ENCODE measurements around the gene ETNK2. TPM values are rescaled to one million over a fixed set of nuclear protein-coding genes. Genes with fewer than 3 reads are reported as not detected.
A peak's percentile ranks its signal among the peaks of the same experiment; 100 is the strongest.

Gene ETNK2
- total RNA-seq, 1 donor from 2014 or later = 13.5 TPM

DNA sequence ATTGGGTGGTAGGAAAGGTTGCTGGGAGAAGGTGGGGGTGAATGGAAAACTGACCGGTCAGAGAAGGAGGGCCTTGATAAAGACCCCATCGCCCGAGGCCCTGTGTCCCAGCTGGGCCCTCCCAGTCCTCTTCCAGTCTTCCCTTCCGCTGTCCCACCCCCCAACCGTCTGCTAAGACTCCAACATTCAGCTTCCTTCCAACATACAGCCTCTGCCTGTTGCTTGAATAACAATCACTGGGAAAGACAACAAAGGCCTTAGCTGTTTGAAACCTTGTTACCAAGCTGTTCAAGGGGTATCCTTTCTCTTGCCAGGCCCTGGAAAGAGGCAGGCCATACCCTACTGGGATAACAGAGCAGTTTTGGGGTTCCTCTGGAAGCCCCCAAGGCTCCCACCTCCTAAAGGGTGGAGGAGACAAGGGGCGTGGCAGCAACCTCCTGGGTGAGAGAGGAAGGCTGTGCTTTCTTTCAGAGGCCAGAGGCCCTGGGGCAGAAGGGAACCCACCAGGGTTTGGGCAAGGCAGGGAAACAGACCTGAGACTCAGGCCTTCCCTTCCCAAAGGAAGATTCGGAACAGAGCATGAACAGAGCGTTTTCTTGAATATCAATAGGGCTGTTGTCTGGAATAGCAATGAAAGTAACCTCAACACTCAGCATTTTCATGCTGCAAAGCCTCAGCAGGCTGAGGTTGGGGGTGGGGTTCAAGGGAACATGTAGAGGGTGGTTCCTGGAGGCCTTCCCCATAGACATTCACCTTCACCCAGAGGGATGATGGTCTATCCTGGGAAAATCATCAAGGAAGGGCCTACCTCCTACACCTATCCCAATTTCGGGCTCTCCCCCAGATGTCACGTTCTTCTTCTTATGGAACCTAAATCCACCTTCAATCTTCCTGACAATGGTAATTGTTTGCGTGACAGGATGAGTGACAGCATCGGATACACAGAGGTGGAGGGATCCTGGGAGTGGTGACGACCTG is 4.1 kb downstream of the ETNK2 start:
- DNase-seq (ENCODE audit: low spot score) = no peak

DNA sequence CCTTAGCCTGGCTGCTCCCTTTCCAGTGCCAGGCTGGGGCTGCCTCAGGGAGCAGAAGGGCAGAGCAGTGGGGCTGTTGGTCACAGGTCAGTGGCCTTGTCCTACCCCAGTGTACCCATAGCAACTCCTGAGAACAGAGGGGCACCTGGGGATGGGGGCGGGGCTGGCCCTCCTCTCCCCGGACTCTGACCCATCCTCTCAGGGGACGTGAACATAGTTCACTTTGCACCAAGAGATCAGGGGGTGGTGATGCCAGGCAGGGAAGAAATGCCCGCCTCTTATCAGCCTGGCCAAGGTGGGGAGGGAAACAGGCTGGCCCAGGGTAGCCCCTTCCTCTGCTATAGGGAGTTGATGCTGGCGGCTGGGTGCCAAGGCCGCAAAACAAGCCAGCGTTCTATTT is 4.9 kb downstream of the ETNK2 start:
- no peak for DNase-seq (ENCODE audit: low spot score)

DNA sequence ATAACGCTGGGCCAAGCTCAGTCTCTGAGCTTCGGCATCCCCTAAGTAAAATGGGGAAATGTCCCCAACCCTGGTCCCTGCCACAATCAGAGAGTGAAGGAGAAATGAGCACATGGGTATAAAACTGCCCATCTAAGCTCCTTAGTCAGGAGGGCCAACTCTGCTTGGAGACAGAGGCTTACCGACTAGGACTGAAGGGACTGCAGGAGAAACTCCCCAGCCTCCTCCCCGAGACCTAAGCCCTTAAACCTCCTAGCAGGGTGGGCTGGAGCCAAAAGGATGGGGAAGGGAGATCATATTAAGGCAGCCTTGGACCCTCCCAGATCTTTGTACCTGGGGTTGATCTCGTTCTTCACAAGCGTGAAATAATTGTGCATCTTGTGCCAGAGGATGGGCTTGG is 5.5 kb downstream of the ETNK2 start:
- no peak for DNase-seq (ENCODE audit: low spot score)

DNA sequence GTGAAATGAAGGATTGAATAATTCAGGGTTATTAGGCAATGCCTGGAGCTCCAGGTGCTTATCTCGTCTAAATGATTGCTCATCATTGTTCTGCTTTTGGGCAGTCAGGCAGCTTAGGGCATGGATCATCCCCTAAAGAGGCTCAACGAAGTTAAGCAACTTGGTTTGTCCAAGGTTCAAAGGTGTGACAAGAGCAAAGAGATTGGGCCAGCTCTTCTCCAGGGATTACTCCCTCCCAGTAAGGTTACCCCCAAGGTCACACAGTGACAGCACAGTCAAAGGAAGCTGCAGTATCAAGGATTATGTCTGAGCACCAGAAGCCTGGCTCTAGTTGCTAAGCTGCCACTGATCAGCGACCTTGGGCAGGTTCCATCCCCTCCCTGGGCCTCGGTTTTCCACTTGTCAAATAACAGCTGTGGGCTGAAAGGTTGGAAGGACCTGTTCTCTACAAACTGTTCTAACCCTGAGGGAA is 6.8 kb downstream of the ETNK2 start:
- no peak for DNase-seq (ENCODE audit: low spot score)

DNA sequence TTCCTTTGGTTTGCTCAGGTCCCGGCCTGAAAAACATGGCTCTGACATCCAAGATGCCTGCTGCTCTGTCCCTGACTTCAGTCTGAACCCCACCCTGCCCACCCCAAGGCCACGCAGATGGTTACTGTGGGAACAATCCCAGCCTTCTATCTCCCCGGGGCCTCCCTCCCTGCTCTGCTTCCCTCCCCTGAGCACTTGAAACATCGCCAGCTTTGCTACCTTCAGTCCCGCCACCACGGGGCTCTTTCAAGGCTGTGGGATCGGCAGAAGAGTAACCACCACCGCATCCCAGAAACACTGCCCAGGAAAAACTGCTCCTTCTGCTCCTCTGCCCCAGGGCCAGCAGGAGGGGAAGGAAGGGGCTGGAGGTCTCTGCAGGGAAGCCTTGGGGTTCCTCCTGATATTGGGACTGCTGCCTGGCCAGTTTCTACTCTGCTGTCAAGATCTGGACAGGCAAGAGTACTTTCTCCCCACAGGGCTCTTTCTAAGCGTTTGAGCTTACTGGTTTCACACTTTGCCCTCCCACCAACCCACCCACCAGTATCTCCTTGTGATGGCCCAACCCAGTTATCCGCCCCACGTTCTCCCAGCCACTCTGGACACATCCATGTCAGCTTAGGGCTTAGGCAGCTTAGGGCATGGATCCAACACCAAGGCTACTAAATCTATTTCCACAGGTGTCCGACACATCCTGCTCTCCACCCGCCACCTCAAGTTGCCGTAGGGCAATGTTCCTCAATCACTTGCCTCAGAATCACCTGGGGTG is 8.4 kb downstream of the ETNK2 start:
- no peak for DNase-seq (ENCODE audit: low spot score)

DNA sequence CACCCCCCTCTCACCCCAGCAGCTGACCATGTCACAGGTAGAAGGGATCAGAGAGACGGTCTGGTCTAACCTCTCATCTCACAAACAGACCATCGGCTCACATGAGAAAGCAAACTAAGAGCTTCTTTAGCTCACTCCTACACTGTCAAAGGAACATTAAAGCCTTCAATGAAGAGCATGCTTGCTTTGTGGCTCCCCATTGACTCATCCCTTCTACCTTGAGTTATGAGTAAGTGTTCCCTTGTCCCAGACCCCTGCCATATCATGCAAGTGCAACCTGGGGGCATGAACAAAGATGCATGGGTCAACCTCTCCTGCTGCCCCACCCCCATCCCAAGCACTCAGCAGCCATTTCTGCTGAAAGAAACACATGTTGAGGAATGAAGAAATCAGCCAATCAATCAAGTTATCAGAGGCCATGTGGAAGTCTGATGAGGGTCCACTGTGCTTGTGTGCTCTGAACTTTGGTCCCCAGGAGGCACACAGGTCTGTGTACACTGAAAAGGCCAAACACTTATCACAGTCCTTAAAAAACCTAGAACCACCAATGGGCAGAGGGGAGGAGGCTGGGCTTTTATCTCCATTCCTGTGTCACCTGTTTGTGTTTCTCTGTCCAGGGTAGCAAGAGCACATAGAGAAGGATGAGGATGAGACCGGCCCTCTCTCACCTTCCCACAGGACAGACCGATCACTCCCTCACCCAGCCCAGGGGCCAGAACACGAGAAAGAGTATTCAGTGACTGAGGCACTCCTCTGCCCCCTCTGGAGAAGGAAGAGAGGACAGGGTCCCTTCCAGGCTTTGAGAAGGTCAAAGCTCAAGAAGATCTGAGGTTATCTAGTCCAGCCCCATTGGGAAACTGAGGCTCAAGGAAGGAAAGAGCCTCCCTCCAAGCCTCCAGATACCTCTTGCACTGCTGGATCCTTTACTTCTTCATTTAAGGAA is 9.5 kb downstream of the ETNK2 start:
- no peak for DNase-seq (ENCODE audit: low spot score)

DNA sequence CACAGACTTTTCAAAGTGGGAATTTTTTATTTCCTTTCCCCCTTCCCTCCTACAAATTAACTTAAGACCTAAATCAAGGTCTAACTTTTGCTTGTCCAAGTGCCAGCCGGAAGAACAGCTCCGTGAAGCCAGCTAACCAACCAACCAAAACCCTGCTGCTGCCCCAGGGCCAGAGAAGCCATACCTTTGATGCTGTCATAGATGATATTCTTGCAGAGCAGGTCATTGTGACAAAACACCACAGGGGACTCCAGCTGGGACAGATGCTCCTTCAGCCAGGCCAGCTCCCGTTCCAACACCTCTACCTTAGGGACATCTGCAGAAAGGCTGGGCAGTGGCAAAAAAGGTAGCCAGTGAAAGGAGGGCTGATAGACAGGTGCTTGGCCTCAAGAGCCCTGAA is 10.7 kb downstream of the ETNK2 start:
- DNase-seq (ENCODE audit: low spot score) = no peak

DNA sequence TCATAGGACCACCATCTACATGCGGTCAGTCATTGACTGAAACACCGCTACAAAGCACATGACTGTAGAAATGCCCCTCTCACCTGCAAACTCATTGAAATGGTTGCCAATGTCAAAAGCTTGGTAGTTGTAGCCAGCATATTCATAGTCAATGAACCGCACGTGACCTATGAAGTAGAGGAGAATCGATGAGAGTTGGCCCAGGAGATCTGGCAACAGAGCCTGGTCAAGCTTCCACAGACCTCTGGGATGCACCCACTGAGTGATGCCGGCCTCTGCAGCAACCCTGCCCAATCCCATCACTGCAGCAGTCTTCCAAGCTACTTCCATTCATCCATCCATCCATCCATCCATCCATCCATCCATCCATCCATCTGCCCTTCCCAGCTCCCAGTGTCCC is 11.9 kb downstream of the ETNK2 start:
- DNase-seq (ENCODE audit: low spot score) = no peak

DNA sequence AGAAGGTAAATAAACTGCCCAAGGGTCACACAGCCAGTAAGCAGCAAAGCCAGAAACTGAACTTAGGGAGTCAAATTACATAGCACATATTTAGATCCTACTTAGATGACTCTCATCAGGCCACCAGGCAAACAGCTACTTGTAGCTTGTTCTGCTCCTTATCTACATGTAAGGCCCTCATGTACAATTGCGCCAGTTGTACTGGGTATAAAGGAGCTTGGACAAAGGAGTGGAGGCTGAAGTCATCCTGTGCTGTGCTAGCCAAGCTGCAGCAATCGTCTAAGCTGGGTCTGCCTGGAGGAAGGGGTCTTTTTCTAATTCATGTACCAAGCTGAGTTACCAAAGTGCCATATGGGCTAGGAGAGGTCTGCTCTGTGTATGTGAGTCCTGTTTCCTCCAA is 12.8 kb downstream of the ETNK2 start:
- no peak for DNase-seq (ENCODE audit: low spot score)

DNA sequence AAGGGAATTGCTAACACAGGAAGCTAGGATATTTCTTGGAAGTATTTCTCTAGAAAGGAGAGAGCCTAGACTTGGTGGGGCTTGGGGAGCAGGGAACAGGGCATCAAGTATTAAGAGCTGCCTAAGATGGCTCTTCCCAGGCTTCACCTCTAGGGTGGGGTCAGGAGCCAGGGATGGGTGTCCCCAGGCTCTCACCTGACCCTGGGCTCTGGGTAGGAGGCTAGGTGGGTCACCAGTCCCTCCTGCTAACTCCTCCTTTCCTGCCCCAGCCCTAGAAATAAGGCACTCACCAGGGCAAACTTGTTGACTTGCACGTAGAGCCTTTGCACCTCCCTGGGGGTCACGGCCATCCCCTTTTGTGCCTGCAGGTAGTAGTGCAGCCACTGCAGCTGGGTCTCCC is 15.0 kb downstream of the ETNK2 start:
- no peak for DNase-seq (ENCODE audit: low spot score)

DNA sequence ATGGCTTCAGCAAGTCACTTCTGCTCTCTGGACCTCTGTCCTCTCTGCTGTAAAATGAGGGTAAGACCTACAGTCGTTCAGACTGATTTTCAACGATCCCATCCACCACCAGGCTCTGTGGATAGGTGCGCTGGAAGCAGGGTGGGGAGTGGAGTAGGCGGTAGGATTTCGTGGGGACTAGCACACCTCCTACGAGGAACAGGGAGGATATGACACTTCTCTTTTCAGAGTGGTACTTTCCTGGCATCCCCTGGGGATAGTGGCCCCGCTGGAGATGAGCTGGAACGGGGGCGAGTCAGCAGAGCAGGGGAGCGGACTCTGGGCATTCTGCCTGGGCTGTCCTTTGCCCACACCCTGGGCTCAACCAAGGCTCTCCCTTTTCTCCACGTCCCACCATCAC is 17.7 kb downstream of the ETNK2 start:
- no peak for DNase-seq (ENCODE audit: low spot score)

DNA sequence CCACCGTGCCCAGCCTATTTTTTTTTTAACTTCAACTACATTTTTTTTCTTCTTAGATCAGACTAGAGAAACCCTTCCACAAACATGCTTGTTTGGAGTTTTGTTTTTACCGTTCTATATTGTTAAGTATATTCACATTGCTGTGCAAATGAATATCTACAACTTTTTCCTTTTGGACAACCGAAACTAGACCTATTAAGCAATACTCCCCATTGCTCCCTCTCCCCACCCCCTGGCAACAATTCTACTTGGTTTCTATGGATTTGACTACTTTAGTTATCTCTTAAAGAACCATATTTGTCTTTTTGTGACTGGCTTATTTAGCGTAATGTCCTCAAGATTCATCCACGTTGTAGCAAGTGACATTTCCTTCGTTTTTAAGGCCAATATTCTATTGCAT is 19.1 kb downstream of the ETNK2 start:
- DNase-seq (ENCODE audit: low spot score) = no peak

DNA sequence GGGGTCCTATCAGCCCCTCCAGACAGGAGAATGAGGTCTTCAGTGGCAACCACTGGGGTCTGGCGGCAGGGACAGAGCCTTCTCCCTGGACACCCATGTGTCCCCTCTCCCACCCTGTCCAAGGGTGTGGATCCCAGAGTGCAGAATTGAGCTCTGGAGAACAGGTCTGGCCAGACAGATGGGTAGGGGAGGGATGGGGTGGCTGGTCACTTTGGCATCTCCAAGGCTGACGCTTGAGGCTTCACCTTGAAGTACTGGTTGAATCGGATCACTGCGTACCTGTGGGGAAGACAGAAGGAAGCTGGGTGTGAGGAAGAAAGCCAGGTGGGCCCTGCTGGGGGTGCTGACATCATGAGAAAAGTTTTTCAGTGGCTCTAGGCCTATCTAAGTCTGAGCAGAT is 19.9 kb downstream of the ETNK2 start:
- DNase-seq (ENCODE audit: low spot score) = no peak

DNA sequence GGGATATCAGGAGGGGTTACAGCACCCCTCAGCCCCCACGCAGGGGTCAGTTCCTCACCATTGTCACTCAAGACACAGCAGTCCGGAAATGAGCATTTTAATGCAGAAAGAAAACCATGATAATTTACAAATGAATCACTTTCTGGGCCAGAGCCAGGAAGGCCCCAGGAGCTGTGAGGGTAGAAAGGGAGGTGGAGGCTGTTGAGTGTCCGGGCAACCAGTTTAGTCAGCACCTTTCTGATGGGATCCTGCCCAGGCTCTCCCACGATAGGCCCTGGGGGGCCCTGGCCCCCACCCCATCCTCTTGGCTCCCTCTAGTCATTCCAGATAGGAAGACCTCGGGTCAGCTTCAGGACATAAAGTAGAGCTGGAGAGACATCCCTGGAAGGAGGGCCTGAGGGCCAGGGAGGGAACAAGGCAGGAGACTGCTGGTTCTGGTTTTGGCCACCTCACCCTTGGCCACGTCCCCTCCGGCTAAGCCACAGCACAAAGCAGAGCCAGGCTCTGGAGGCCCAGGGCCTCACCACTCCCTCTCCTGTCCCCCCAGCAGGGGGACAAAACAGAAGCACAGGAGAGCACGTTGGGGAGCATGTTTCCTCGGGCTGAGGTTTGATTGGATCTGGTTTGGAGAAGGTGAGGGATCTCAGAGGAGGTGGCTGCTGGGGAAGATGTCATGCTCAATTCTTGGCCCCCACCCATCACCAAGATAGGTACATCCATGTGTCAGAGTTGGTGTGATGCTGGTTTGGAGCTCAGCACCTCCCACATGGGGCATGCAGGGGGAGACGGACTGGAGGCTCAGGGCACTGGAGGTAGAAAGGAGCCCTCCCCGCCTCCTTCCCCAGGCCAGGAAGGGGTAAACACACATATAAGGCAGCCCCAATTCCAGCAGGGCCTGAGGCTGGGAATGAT is 20.6 kb downstream of the ETNK2 start:
- no peak for DNase-seq (ENCODE audit: low spot score)

DNA sequence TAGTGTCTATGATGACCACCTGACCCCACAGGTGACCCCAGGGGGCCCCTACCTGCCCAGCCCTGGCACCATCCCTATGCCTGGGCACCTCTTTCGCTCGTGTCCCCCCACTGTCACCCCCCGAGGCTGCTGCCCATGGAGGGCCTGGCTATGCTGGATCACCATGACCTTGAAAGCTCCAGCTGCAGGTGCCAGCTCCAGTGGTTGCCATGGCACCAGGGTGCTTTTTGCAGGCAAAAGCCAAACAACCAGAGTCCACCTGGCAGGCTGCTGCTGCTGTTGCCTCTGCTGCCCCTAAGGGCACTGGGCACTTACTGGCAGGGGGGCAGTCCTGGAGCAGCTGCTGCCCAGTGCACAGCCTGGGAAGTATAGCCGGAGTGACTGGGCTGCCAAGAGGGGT is 21.7 kb downstream of the ETNK2 start:
- no peak for DNase-seq (ENCODE audit: low spot score)

DNA sequence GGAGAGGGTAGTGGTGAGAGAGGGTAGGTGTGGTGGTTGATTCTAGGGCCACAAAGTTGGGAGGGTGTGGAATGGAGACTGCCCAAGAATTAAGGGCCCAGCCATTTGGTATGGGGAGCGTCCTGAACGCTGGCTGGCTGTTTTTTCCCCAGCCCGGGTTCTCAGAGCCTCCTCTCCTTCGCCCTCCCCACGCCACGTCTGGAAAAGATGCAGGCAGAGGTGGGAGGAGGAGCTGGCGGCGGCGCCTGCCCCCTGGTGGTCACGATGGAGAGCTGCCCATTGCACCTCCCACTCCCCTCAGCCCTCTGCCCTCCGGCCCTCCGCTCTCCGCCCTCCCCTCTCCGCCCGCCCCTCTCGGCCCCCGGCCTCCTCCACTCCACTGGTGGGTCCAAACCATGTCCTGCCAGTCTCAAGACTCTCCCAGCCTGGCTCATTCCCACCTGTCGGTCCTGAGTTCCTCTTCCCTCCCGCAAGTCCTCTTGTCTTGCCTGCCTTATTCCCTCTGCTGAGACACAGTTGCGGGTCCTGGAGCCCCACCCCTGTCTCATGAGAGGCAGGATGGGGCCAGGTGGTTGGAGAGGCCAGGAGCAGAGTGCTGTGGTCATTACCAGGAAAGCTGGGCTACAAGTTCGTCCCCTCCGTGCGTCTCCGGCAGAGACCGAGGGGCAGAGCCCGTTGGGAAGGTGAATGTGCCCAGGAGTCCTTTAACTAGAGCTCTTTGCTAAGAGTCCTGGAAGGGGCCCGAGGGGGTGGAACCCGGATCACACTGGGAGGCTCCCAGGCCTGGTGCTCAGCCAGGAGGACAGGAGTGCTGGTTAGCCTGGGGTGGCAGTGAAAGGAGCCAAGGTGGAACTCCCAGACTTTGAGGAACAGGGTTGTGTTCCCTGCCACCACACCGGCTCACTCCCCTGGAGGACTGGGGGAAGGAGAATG is 22.6 kb downstream of the ETNK2 start:
- DNase-seq (ENCODE audit: low spot score) = peak; percentile 77

DNA sequence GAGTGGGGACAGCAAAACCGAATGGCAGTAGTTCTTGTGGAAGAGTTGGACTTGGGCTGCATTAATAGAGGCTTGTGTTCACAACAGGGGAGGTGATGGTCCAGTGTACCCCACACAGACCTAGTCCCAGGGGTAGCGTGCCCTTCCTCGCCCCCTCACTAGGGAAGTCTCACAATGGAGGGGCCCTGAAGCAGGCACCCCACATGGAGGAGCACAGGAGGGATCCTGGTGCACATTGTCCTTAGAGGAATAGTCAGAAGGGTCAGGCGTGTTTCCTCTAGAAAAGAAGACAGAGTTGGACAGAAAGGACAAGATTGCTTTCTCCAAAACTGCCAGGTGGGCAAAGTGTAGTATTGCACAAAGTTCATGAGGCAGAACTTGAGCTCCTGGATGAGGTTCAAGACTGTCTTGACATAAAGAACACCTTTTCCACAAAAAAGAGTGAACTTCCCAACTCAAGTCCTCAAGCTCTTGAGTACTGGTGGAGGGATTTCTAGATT is 23.3 kb downstream of the ETNK2 start:
- DNase-seq (ENCODE audit: low spot score) = no peak

DNA sequence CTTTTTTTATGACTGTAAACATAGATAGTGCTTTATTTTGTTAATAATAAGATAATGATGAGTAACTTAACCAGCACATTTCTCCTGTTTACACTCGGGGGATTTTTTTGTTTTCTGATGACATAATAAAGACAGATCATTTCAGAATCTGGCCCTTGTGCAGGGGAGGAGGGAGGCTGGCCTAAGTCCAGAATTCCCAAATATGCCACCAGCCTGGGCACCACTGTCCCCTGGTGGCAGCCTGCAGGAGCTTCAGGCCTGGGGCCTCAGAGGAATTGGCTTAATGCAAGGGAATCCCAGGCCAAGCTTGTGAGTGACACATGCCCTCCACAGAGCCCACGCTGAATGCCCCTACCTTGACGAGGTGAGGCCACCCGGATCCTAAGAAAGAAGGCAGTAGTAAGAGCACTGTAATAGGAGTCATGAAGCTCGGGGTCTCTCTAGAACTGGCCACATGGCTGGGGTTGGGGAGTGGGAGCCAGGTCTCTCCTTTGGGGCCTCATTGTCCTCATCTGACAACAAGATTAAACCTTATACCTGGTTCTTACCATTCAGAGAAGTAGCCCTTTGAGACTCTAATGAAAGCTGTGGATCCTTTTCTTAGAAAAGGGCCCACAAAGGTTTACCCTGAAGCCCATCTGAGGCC is 24.1 kb downstream of the ETNK2 start:
- peak; percentile 82 for DNase-seq (ENCODE audit: low spot score)

DNA sequence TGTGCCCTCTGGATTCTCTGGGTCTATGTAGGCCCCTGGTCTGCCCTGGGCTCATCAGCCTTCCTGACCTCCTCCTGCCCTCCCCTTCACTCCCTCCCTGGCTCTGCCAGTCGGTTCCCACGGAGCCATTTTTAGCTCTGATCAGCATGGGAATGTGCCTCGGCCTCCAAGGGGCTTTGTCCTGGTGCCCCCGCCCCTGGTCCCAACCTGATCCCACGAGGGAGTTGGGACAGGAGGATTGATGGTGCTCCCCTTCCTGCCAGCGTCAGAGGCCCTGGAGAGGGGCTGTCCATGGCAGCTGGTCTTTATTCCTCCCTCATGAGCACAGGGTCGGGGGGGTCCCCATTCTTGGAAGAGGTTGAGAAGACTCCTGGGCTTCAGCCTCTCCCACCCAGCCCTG is 24.9 kb downstream of the ETNK2 start:
- no peak for DNase-seq (ENCODE audit: low spot score)

All from ureter (tissue), 1 donor.